ENCODE data around the gene RAB40B. TPM values are rescaled to one million over a fixed set of nuclear protein-coding genes. Genes with fewer than 3 reads are reported as not detected.
A peak's percentile ranks its signal among the peaks of the same experiment; 100 is the strongest.

The RAB40B gene
- total RNA-seq, 1 experiment from 2014 or later = 3.2 TPM

- no peak for TF ChIP-seq EZH2 (IDR thresholded peaks at IDR 0.05; ENCODE audit: borderline replicate concordance, low read depth, low read length, poor library complexity, severe bottlenecking)
- no peak for TF ChIP-seq CTCF (conservative IDR thresholded peaks at IDR 0.05; ENCODE audit: low read depth, low read length)
- no peaks in the 10 kb centered on the region for H3K4me1 ChIP-seq (ENCODE audit: insufficient read depth, low read length, poor library complexity, severe bottlenecking)
- DNase-seq (ENCODE audit: low spot score) = no peak
- no peaks in the 10 kb centered on the region for H3K36me3 ChIP-seq (ENCODE audit: insufficient read depth, low read length, poor library complexity, severe bottlenecking)
- H3K9me3 ChIP-seq (ENCODE audit: low read depth, low read length, poor library complexity, severe bottlenecking) = no peaks in the 10 kb centered on the region
- intact Hi-C loops (cut with micrococcal nuclease; ENCODE audit: unreplicated experiment) = no loop called here
- ChIA-PET CTCF (no interaction called here), POLR2A (ENCODE audit: low non-redundant PET) (no interaction called here)
- BruUV-seq (replicated peaks) = no TSS peak
- peaks cover 6% of the 10 kb centered on the region for H3K27me3 ChIP-seq (replicated peaks; ENCODE audit: insufficient read depth, low read depth, low read length, poor library complexity)
- H3K27ac ChIP-seq (ENCODE audit: low read depth, low read length, poor library complexity, severe bottlenecking) = no peak overlapping the region
- no peak overlapping the region for H3K4me3 ChIP-seq (ENCODE audit: low read depth, low read length, poor library complexity, severe bottlenecking)
Observed at GRCh38 chr17:82702231-82702927, 3.9 kb upstream of the RAB40B start.

- Histone ChIP-seq H3K27me3 (replicated peaks; ENCODE audit: insufficient read depth, low read depth, low read length, poor library complexity) (peaks cover 9% of the 10 kb centered on the region), H3K4me3 (ENCODE audit: low read depth, low read length, poor library complexity, severe bottlenecking) (peak overlapping the region; percentile 57)
- intact Hi-C loops (cut with micrococcal nuclease; ENCODE audit: unreplicated experiment) = no loop called here
Observed at GRCh38 chr17:82699551-82699950, 1.1 kb upstream of the RAB40B start.

GRCh38 chr17:82698974-82699442 is 510 bp upstream of the RAB40B start:
- Histone ChIP-seq H3K4me1 (ENCODE audit: insufficient read depth, low read length, poor library complexity, severe bottlenecking) (no peaks in the 10 kb centered on the region), H3K27me3 (replicated peaks; ENCODE audit: insufficient read depth, low read depth, low read length, poor library complexity) (peaks cover 9% of the 10 kb centered on the region), H3K9me3 (ENCODE audit: low read depth, low read length, poor library complexity, severe bottlenecking) (peaks cover 8% of the 10 kb centered on the region), H3K4me3 (ENCODE audit: low read depth, low read length, poor library complexity, severe bottlenecking) (peak overlapping the region; percentile 57), H3K36me3 (ENCODE audit: insufficient read depth, low read length, poor library complexity, severe bottlenecking) (no peaks in the 10 kb centered on the region), H3K27ac (ENCODE audit: low read depth, low read length, poor library complexity, severe bottlenecking) (no peak overlapping the region)
- ChIA-PET CTCF (no interaction called here), POLR2A (ENCODE audit: low non-redundant PET) (interaction anchor here (0.6 kb wide), 1 partner anchor 21 kb away, joined by 13 read pairs; no protein-coding TSS in a partner anchor)
- intact Hi-C loops (cut with micrococcal nuclease; ENCODE audit: unreplicated experiment) = no loop called here
- TF ChIP-seq CTCF (conservative IDR thresholded peaks at IDR 0.05; ENCODE audit: low read depth, low read length) (no peak), EZH2 (IDR thresholded peaks at IDR 0.05; ENCODE audit: borderline replicate concordance, low read depth, low read length, poor library complexity, severe bottlenecking) (no peak)
- DNase-seq (ENCODE audit: low spot score) = peak; percentile 33
- no TSS peak for BruUV-seq (replicated peaks)

More at GRCh38 chr17:82699551-82699950, 1.1 kb upstream of the RAB40B start:
- no peak for DNase-seq (ENCODE audit: low spot score)
- H3K9me3 ChIP-seq (ENCODE audit: low read depth, low read length, poor library complexity, severe bottlenecking) = peaks cover 7% of the 10 kb centered on the region
- CTCF ChIA-PET = no interaction called here
- no peaks in the 10 kb centered on the region for H3K4me1 ChIP-seq (ENCODE audit: insufficient read depth, low read length, poor library complexity, severe bottlenecking)
- H3K36me3 ChIP-seq (ENCODE audit: insufficient read depth, low read length, poor library complexity, severe bottlenecking) = no peaks in the 10 kb centered on the region
- TF ChIP-seq EZH2 (IDR thresholded peaks at IDR 0.05; ENCODE audit: borderline replicate concordance, low read depth, low read length, poor library complexity, severe bottlenecking) = no peak
- TF ChIP-seq CTCF (conservative IDR thresholded peaks at IDR 0.05; ENCODE audit: low read depth, low read length) = no peak
- POLR2A ChIA-PET (ENCODE audit: low non-redundant PET) = no interaction called here
- H3K27ac ChIP-seq (ENCODE audit: low read depth, low read length, poor library complexity, severe bottlenecking) = no peak overlapping the region
- no TSS peak for BruUV-seq (replicated peaks)
